Measurements from ENCODE around the gene ATL3.
"Not testable (repeated sequence)": the region's sequence is repeated elsewhere in the genome, so short reads cannot be mapped to it uniquely, and the experiment has no call there.

Gene ATL3

DNA sequence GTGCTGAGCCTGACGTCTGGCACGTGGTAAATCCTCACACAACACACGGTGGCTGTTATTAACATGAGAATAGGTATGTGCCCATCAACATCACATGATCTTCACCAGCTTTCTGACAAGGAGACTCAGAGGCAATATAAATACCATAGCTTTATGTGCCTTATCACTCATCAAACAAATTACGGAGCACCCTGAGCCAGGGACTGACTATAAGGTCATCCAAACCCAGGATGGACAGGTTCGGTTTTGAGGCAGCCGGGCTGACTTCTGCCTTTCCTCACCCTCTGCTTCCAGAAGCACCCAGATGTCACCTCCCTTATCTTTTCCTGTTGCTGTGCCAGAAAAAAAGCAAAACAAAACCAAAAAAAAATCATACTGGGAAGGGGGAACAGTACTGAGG, 51.2 kb downstream of the ATL3 start:
- Mint-ChIP-seq H3K36me3 (no peaks in the 10 kb centered on the region), H3K4me3 (no peak overlapping the region), H3K27ac (no peak overlapping the region), H3K27me3 (peaks cover 8 to 10% of the 10 kb centered on the region in 2 donors), H3K4me1 (peaks cover 6 to 20% of the 10 kb centered on the region in 2 donors), H3K9me3 (no peaks in the 10 kb centered on the region)
- ATAC-seq (replicated peaks): no peak
- no peak for DNase-seq

DNA sequence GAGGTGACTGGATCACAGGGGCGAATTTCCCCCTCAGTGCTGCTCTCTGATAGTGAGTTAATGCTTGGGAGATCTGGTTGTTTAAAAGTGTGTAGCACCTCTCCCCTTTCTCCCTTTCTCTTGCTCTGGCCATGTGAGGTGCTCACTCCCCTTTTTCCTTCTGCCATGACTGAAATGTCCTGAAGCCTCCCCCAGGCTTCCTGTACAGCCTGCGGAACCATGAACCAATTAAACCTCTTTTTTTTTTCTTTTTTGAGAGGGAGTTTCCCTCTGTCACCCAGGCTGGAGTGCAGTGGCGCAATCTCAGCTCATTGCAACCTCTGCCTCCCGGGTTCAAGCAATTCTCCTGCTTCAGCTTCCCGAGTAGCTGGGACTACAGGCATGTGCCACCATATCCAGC, 53.5 kb downstream of the ATL3 start:
- H3K27ac Mint-ChIP-seq; DNase-seq; H3K9me3 Mint-ChIP-seq; H3K36me3 Mint-ChIP-seq; ATAC-seq (replicated peaks); H3K4me3 Mint-ChIP-seq: not testable (repeated sequence)
- H3K4me1 Mint-ChIP-seq: peaks cover 6 to 29% of the 10 kb centered on the region in 2 donors
- H3K27me3 Mint-ChIP-seq: peaks cover 7 to 26% of the 10 kb centered on the region in 2 donors

DNA sequence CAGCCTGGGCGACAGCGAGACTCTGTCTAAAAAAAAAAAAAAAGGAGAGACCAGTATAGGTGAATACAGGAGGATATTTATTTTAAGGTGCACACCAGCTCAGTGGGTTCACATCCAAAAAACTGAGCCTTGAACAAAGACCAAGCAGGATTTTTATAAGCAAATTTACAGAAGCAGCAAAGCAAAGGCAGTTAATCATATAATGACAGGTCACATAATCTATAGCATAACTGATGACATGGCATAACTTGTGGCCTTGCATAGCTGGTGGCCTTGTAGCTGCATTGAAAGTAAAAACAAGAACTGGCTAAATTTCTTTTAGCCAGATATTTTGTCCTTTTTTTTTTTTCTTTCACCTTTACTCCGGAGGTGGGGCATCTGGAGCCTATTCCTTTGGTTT, 54.2 kb downstream of the ATL3 start:
- DNase-seq: no peak
- no peaks in the 10 kb centered on the region for H3K9me3 Mint-ChIP-seq
- no peaks in the 10 kb centered on the region for H3K36me3 Mint-ChIP-seq
- peaks cover 3 to 27% of the 10 kb centered on the region in 2 donors for H3K27me3 Mint-ChIP-seq
- peaks cover 5 to 25% of the 10 kb centered on the region in 2 donors for H3K4me1 Mint-ChIP-seq
- no peak overlapping the region for H3K4me3 Mint-ChIP-seq
- no peak for ATAC-seq (replicated peaks)
- no peak overlapping the region for H3K27ac Mint-ChIP-seq

DNA sequence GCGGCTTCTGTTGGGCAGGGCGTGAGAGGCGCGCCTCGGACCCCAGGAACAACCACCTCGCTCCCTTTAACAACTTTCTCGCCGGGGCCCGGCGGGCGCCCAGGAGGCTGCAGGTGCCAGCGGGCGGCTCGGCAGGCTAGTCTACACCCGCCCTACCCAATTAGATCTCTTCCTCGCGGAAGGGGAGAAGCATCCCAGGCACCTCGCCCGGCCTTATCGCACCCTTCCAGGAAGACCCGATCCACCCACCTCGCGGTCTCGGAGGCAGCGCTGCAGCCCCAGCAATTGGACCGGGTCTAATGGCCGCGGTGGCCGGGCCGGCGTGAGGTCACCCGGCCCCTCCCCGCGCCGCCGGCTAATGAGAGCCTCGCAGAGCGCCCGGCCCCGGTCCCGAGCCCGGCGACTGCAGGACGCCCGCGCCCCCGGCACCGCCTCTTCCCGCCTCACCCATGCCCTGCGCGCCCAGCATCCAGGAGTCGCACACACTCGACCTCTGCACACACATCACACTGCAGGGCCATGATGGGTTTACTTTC, 57.0 kb downstream of the ATL3 start, which contains the start of gene PLAAT3:
TSS of gene PLAAT3 (minus strand) at position 298 of the 536 bp plus-strand sequence. CDS start 419 bp downstream, outside the sequence.
- Mint-ChIP-seq H3K27ac (peak within 1 kb of the TSS; percentile 65), H3K36me3 (no peaks in the 10 kb centered on the region), H3K4me3 (peak within 1 kb of the TSS; percentile 84 to 85), H3K4me1 (peaks cover 11 to 31% of the 10 kb centered on the region in 2 donors), H3K27me3 (peaks cover 0 to 27% of the 10 kb centered on the region in 2 donors), H3K9me3 (no peaks in the 10 kb centered on the region)
- DNase-seq: peak; percentile 21
- ATAC-seq (replicated peaks): peak; percentile 71 to 73

DNA sequence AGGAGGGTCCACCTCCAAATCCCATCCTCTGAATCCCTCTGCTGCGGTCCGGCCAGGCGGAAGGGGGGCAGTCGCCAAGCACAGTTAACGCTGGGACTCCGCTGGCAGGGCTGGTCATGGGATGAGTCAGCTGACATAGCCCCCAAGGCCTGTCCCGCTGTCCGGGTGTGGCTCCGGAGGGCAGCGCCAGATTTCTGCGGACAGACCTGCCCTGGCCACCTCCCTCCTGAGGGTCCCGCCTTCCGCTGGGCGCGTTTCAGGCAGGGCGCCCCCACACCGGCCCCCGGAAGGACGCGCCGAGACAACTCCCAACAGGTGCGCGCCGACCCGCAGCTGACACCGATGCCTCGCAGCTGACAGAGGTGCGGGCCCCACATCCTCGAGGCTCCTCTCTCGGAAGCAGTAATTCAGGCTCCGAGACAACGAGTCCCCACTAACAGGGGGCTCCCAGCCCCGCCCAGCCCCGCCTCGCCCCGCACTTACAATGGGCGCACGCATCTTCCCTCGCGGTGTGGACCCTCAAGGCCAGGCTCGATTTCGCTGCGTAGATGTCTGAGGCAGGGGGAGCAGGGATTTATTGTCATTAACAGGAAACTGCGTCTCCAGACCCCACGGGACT, 57.5 kb downstream of the ATL3 start:
- Mint-ChIP-seq H3K36me3 (no peaks in the 10 kb centered on the region), H3K4me3 (peak overlapping the region; percentile 84 to 85), H3K27ac (peak overlapping the region; percentile 25), H3K27me3 (peaks cover 0 to 27% of the 10 kb centered on the region in 2 donors), H3K4me1 (peaks cover 11 to 33% of the 10 kb centered on the region in 2 donors), H3K9me3 (no peaks in the 10 kb centered on the region)
- ATAC-seq (replicated peaks) (peak; percentile 53 to 55), DNase-seq (no peak)

DNA sequence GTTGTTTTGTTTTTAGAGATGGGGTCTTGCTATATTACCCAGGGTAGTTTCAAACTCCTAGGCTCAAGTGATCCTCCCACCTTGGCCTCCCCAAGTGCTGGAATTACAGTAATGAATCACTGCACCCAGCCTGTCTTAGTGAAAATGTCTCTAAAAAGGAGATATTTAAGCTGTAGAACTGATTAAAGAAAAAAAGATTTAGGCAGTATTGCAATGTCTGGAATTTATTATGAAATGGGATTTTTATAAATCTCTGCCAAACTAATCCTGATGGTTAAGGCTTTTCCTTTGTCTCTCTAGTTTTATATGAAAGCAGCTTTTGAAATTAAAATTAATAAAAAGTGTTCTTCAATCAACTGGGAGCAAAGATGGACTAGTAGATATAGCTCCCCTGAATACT, 59.0 kb downstream of the ATL3 start:
- DNase-seq (no peak), ATAC-seq (replicated peaks) (no peak)
- no peak overlapping the region for H3K27ac Mint-ChIP-seq
- no peaks in the 10 kb centered on the region for H3K36me3 Mint-ChIP-seq
- no peak overlapping the region for H3K4me3 Mint-ChIP-seq
- peaks cover 4 to 32% of the 10 kb centered on the region in 2 donors for H3K27me3 Mint-ChIP-seq
- H3K4me1 Mint-ChIP-seq: peaks cover 13 to 33% of the 10 kb centered on the region in 2 donors
- no peaks in the 10 kb centered on the region for H3K9me3 Mint-ChIP-seq

DNA sequence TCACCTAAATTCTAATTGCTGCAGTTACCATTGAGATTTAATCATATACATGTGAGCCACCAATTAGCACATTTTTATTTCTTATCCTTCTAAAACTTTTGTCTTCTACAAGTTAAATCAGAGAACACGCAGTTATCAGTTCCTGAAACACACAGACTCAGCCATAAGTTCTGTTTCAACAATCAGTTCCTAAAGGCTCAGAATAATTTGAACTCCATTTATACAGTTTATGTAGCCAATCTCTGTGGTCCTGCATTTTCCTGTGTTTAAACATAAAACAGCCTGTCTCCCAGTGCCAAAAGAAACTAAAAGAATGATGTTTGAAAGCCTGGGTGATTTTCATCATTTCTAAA, 59.8 kb downstream of the ATL3 start:
- H3K27ac Mint-ChIP-seq: no peak overlapping the region
- DNase-seq (no peak), ATAC-seq (replicated peaks) (no peak)
- H3K27me3 Mint-ChIP-seq: peaks cover 11 to 40% of the 10 kb centered on the region in 2 donors
- H3K4me3 Mint-ChIP-seq: no peak overlapping the region
- H3K36me3 Mint-ChIP-seq: no peaks in the 10 kb centered on the region
- H3K9me3 Mint-ChIP-seq: no peaks in the 10 kb centered on the region
- H3K4me1 Mint-ChIP-seq: peaks cover 13 to 33% of the 10 kb centered on the region in 2 donors

DNA sequence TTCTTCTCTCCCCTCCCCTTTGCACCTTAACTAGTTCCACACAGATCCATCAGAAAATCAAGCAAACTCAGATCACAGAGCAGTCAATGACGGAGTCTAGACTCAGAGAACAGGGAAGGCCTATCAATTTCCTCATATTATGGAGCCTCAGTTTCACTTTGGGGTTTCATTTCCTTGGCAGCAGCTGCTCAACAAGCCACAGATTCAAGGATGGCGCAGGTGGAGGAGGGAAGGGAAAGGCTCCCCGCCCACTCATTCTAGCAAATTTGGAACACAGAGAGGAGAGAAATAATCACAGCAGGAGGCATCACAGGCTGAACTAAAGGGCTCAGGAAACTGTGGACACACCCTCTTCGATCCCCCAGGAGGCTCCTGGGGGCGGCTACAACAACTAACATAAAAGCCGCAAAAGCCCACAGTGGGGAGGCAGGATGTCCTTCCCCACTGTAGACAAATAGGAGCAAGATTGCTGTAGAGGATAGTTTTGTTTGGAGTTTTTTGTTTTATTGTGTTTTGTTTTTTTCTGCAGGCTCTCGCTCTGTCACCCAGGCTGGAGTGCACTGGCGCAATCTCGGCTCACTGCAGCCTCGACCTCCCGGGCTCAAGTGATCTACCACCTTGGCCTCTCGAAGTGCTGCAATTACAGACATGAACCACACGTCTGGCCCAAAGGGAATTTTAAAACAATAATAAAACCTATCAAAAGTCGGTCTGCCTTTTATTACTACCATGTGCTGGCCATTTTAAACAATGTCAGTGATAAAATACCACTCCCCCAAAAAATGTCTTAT, 60.4 kb downstream of the ATL3 start:
- H3K4me3 Mint-ChIP-seq: no peak overlapping the region
- no peaks in the 10 kb centered on the region for H3K36me3 Mint-ChIP-seq
- H3K4me1 Mint-ChIP-seq: peaks cover 13 to 33% of the 10 kb centered on the region in 2 donors
- no peak for DNase-seq
- no peak for ATAC-seq (replicated peaks)
- H3K9me3 Mint-ChIP-seq: no peaks in the 10 kb centered on the region
- H3K27ac Mint-ChIP-seq: no peak overlapping the region
- H3K27me3 Mint-ChIP-seq: peaks cover 12 to 37% of the 10 kb centered on the region in 2 donors

DNA sequence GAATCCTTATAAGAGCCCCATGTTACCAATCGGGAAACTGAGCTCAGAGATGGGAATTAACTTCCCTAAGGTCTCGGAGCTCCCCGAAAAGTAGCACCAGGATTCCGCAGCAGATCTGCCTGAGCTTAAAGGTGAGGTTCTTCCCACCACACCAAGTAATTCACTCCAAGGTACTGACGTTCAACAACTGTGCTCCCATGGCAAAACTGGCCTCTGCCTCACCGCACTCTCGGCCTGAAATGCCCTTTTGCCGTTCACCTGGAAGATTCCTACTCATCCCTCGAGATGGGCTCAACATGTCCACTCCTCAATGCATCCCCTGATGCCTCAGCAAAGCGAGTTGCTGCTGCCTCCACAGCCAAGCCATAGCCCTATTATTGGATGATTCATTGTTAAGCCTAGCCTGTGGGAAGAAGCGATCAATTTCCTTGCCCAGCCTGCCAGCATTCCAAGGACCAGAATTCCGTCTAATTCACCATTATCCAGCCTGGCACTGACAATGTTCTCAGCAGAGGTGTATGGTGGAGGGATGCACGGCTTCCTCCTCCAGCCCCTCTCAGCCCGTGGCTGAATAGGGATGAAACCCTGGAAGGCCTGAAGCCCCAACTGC, 61.1 kb downstream of the ATL3 start:
- no peaks in the 10 kb centered on the region for H3K9me3 Mint-ChIP-seq
- ATAC-seq (replicated peaks) (no peak), DNase-seq (no peak)
- H3K27ac Mint-ChIP-seq: no peak overlapping the region
- H3K27me3 Mint-ChIP-seq: peaks cover 12 to 36% of the 10 kb centered on the region in 2 donors
- no peak overlapping the region for H3K4me3 Mint-ChIP-seq
- H3K4me1 Mint-ChIP-seq: peaks cover 13 to 33% of the 10 kb centered on the region in 2 donors
- no peaks in the 10 kb centered on the region for H3K36me3 Mint-ChIP-seq

DNA sequence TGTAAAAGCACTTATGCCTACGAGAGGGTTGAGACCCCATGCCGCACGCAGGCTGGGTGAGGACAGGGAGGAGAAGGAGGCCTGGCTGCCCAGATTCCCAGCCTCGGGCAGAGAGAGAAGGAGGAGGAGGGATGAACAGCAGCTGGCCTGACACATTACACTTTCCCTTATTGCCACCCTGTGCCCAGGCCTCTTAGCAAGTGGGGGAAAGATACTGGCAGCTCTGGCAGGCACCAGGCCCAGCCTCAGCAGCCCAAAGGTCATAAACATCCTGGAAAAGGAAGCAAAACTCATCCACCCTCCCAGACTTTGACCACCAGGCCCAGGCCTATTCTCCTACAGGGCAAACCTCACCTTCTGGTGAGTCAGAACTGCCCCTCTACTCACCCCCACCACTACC, 61.6 kb downstream of the ATL3 start:
- no peak overlapping the region for H3K27ac Mint-ChIP-seq
- H3K27me3 Mint-ChIP-seq: peaks cover 12 to 34% of the 10 kb centered on the region in 2 donors
- H3K36me3 Mint-ChIP-seq: no peaks in the 10 kb centered on the region
- ATAC-seq (replicated peaks): peak; percentile 36 to 43
- no peaks in the 10 kb centered on the region for H3K9me3 Mint-ChIP-seq
- DNase-seq: no peak
- H3K4me3 Mint-ChIP-seq: peak overlapping the region in 1 of 2 donors; percentile 5
- H3K4me1 Mint-ChIP-seq: peaks cover 12 to 30% of the 10 kb centered on the region in 2 donors

DNA sequence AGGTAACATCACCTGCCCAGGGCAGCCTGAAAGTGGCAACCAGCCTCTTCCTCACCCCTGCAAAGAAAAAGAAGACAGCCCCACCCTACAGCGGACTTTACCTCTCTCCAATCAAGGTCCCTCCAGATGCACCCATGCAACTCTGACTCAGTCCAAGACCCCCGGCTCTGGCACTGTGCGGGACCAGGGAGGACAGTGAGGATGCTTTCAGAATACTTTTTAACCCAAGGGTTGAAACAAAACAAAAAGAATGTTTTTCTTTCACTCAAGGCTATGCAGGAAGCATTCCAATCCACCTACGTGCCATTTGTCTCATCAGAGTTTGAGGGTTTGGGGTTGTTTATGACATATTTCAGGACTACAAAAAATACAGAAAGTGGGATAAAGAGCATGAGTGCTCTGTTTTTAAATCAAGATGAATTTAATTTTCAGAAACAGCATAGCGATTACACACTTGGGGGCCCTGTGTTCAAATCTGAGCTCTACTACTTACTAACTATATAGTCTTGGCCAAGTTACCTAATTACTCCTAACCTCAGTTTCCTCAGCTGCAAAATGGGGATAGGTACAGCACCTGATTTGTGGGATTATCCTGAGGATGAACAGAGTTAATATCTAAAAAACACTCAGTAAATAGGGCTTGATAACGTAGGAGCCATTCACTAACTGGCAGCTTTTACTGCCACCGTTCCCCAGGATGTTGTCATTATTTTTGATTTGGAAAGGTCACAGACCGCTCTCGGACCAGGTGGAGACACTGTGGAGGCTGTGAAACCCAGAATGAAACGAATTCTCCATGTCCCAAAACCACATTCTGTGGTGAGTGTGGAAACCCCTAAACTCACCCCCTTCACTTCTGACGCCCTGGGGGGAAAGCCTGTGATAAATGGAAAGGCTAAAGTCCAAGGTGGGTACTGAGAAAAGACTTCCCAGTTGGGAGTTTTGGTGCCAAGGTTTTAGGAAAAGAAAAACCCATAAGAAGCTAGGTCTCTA, 62.5 kb downstream of the ATL3 start:
- Mint-ChIP-seq H3K4me3 (no peak overlapping the region), H3K27ac (no peak overlapping the region), H3K36me3 (no peaks in the 10 kb centered on the region), H3K9me3 (no peaks in the 10 kb centered on the region), H3K4me1 (peaks cover 10 to 21% of the 10 kb centered on the region in 2 donors), H3K27me3 (peaks cover 12 to 25% of the 10 kb centered on the region in 2 donors)
- ATAC-seq (replicated peaks): peak; percentile 41 to 46
- no peak for DNase-seq

DNA sequence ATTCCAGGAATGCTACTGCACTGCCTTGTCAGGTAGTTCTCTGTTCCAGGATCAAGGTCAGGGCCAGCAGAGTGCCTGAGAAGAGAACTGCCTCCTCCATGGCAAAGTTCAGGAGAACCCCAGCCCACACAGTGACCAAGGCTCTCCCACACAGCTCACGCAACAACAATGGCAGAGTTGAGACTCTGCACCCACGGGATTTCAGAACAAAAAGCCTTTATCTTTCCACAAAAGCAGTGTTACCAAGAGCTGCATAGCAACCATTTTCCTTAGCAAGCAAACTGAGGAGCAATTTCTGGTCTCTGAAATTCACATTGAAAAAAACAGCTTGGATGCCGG, 68.0 kb downstream of the ATL3 start:
- Mint-ChIP-seq H3K4me3 (no peak overlapping the region), H3K4me1 (peaks cover 0 to 2% of the 10 kb centered on the region in 2 donors), H3K27me3 (peaks cover 12 to 17% of the 10 kb centered on the region in 2 donors), H3K9me3 (no peaks in the 10 kb centered on the region), H3K36me3 (no peaks in the 10 kb centered on the region), H3K27ac (no peak overlapping the region)
- ATAC-seq (replicated peaks) (no peak), DNase-seq (no peak)

DNA sequence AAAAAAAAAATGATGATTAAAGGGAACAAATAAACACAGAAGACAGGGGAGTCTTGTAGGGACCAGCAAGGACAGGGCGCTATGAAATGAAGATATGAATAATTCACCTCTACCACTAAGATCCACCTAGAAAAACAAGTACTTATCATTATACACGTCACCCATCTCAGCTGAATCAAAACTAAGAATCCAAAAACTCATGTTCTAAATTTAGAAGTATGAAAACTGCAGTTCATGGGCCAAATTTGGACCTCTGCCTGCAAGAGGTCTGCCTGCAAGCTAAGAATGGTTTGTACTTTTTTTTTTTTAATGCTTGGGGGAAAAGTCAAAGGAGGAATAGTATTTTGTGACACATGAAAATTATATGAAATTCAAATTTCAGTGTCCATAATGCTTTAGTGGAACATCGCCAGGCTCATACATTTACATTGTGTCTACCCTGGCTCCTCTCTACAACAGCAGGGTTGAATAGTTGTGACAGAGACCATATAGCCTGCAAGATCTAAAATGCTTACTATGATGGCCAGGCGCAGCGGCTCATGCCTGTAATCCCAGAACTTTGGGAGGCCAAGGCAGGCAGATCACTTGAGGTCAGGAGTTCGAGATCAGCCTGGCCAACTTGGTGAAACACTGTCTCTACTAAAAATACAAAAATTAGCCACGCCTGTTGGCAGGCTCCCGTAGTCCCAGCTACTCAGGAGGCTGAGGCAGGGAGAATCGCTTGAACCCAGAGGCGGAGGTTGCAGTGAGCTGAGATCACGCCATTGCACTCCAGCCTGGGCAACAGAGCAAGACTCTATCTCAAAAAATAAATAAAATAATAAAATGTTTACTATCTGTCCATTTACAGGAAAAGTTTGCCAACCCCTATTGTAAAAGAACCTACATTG, 68.6 kb downstream of the ATL3 start:
- DNase-seq; H3K36me3 Mint-ChIP-seq; H3K4me1 Mint-ChIP-seq; H3K9me3 Mint-ChIP-seq; H3K4me3 Mint-ChIP-seq; ATAC-seq (replicated peaks); H3K27ac Mint-ChIP-seq: not testable (repeated sequence)
- H3K27me3 Mint-ChIP-seq: peaks cover 10 to 15% of the 10 kb centered on the region in 2 donors
